Stimulated activated CD8-positive, alpha-beta memory T cell treated with anti-CD3 and anti-CD28 coated beads, Interleukin-4, amount 100 ng/mL, for 24 hours (primary cell): ENCODE results near the gene TIMELESS.
"Not testable (repeated sequence)": the region's sequence is repeated elsewhere in the genome, so short reads cannot be mapped to it uniquely, and the experiment has no call there.

Source experiments
- DNase-seq: peaks from one replicate; pipeline ENCODE4 v3.0.0-alpha.2; 2020; ENCODE audit warnings: low read depth

The TIMELESS gene, protein sequence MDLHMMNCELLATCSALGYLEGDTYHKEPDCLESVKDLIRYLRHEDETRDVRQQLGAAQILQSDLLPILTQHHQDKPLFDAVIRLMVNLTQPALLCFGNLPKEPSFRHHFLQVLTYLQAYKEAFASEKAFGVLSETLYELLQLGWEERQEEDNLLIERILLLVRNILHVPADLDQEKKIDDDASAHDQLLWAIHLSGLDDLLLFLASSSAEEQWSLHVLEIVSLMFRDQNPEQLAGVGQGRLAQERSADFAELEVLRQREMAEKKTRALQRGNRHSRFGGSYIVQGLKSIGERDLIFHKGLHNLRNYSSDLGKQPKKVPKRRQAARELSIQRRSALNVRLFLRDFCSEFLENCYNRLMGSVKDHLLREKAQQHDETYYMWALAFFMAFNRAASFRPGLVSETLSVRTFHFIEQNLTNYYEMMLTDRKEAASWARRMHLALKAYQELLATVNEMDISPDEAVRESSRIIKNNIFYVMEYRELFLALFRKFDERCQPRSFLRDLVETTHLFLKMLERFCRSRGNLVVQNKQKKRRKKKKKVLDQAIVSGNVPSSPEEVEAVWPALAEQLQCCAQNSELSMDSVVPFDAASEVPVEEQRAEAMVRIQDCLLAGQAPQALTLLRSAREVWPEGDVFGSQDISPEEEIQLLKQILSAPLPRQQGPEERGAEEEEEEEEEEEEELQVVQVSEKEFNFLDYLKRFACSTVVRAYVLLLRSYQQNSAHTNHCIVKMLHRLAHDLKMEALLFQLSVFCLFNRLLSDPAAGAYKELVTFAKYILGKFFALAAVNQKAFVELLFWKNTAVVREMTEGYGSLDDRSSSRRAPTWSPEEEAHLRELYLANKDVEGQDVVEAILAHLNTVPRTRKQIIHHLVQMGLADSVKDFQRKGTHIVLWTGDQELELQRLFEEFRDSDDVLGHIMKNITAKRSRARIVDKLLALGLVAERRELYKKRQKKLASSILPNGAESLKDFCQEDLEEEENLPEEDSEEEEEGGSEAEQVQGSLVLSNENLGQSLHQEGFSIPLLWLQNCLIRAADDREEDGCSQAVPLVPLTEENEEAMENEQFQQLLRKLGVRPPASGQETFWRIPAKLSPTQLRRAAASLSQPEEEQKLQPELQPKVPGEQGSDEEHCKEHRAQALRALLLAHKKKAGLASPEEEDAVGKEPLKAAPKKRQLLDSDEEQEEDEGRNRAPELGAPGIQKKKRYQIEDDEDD

DNA sequence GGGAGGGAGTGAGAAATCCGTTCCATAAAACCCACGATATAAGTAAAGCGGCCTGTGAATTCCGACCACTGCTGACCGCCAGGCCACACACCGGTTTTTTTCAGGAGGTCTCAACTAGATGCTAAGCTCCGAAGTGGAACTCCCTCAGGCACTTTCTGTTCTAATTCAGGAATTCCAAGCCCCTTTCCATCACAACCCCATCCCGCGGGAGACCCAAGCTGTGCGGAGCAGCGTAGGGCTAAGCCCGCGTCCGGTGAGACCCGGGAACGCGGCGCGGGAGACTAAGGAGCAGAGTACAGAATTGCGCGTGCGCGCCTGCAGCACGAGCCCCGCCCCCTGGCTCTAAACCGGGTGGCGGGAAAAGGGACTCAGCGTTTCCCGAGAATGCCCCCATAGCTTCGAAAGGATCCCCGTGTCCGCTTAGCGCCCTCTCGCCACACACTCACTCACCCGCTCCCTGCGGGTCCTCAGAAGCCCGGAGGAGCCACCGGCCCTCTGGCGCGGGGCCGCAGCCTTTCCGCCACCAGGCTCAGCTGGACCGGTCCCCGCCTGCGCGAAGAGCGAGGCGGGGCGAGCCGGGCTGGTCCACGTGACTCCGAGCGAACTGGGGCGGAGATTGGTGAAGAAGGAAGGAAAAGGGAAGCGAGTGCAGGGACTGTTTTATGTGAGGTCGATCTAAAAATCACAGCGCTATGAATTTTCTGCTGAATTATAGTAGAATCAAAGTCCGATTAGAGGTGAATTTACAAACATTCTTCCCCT lies at the start of gene TIMELESS:
Gene TIMELESS (minus strand): TSS at position 567 of the 762 bp plus-strand sequence. CDS start 15,256 bp downstream, outside the sequence.
- DNase-seq = peak; percentile 79

DNA sequence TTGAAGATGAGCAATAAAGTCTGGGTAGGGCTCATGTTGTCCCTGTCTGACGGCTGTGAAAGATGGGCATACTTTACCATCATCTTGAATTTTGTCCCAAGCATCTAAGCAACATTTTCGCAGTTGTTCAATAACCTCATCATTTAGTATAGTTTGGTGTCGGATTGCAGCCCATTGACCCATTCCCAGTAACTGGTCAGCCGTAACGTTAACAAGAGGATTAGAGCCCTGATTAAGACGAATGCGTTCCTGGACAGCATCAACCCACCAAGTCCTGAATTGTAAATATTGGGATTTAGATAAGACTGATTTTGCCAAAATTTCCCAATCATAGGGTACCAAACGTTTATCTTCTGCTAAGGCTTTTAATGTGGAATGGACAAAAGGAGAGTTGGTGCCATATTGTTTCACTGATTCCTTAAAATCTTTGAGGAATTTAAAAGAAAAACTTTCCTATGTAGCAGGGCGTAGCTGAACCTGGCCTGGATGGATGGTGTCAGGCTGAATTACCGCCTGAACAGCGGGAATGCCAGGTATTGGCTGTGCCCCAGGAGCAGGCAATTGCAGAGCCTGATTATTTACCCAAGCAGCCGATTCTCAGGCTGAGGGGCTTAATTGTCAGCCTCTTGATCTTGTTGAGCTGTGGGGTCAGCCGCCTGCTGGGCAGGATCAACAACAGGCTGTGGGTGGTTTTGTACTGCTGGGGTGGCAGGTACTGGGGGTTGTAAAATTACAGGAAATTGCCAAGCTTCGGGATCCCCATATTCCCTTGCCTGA lies 49.1 kb upstream of the TIMELESS start:
- DNase-seq = not testable (repeated sequence)

DNA sequence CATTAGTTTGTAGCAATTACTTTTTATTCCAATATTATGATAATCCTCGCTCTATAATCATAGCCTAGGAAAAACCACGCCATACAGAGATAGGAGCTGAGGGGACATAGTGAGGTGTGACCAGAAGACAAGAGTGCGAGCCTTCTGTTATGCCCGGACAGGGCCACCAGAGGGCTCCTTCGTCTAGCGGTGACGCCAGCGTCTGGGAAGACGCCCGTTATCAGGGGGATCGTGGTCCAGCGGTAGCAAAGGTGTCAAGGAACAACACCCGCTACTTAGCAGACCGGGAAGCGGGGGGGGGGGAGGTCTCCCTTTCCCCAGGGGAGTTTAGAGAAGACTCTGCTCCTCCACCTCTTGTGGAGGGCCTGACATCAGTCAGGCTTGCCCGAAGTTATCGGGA lies 47.5 kb upstream of the TIMELESS start:
- DNase-seq = peak; percentile 55

DNA sequence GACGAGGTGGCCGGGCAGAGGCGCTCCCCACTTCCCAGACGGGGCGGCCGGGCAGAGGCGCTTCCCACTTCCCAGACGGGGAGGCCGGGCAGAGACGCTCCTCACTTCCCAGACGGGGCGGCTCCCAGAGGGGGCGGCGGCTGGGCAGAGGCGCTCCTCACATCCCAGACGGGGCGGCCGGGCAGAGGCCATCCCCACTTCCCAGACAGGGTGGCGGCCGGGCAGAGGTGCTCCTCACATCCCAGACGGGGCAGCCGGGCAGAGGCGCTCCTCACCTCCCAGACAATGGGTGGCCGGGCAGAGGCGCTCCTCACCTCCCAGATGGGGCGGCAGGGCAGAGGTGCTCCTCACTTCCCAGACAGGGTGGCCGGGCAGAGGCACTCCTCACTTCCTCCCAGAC lies 45.3 kb upstream of the TIMELESS start:
- not testable (repeated sequence) for DNase-seq

DNA sequence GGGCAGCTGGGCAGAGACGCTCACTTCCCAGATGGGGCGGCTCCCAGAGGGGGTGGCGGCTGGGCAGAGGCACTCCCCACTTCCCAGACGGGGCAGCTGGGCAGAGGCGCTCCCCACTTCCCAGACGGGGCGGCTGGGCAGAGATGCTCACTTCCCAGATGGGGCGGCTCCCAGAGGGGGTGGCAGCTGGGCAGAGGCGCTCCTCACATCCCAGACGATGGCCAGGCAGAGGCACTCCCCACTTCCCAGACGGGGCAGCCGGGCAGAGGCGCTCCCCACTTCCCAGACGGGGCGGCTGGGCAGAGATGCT lies 44.8 kb upstream of the TIMELESS start:
- DNase-seq = not testable (repeated sequence)

DNA sequence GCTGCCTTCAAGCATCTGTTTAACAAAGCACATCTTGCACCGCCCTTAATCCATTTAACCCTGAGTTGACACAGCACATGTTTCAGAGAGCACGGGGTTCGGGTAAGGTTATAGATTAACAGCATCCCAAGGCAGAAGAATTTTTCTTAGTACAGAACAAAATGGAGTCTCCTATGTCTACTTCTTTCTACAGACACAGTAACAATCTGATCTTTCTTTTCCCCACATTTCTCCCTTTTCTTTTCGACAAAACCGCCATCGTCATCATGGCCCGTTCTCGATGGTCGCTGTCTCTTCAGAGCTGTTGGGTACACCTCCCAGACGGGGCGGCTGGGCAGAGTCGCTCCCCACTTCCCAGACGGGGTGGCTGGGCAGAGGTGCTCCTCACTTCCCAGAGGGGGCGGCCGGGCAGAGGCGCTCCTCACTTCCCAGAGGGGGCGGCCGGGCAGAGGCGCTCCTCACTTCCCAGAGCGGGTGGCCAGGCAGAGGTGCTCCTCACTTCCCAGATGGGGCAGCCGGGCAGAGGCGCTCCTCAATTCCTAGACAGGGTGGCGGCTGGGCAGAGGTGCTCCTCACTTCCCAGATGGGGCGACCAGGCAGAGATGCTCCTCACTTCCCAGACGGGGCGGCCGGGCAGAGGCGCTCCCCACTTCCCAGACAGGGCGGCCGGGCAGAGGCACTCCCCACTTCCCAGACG lies 44.3 kb upstream of the TIMELESS start:
- DNase-seq = not testable (repeated sequence)

DNA sequence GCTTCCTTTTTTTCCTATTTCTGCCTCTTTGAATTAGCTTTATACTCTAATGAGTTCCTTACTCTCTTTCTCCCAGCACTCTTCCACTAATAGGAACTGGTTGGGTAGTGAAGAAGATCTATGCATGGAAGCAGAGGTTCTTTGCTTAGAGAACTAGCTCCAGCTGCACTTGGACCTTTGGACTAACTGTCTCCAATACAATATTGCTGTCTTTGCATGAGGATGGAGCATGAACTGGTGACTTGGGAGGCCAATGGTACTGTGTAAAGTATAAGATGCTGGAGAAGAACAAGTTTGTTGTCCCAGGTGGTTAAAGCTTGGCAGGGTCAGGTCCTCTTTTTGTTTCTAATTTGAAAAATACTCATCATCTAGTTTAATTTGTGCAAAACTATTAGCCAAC lies 41.1 kb upstream of the TIMELESS start:
- no peak for DNase-seq

DNA sequence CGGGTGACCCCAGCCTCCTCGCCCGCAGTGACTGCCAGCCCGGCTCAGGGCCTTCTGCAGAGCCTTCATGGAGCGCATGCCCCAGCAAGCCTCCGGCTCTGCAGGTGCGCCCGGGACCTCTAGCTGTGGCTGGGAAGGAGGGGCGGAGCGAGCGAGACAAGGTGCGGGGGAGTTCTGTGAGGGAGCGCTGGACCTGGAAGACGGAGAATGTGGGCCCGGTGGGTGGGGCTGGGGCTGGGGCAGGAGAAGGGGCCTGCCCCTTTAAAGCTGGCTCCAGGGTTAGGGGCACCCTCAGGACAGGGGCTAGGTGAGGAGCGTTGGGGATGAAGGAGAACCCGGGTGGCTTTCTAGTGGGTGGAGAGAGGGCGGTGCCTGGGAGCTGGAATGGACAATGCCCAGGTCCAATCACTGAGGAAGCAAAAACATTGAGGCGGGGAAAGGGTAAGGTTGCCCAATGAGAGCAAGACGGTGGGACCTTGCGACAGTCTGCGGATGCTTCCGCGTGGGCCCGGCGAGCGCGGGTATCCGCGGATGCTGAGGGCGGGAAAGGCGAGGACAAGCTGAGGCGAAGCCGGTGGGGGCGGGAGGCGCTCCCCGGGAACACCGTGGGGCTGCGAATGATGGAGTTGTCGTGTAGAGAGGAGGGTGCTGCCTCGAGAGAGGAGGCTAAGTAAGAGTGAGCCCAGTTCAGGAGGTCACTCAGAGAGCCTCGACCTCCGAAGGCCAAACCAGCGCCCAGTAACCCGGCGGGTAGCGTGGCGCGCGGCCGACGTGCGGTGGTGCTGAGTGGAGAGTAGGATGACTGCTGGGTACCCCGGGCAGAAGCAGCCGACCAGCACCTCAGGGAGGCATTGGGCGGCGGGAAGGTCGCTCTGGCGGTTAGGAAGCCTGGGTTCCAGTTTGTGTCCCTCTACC lies 39.1 kb upstream of the TIMELESS start, which contains the start of gene GLS2:
Gene GLS2 (minus strand): TSS at position 121 of the 915 bp plus-strand sequence. CDS start 43 bp downstream, at position 78.
- peak; percentile 55 for DNase-seq

DNA sequence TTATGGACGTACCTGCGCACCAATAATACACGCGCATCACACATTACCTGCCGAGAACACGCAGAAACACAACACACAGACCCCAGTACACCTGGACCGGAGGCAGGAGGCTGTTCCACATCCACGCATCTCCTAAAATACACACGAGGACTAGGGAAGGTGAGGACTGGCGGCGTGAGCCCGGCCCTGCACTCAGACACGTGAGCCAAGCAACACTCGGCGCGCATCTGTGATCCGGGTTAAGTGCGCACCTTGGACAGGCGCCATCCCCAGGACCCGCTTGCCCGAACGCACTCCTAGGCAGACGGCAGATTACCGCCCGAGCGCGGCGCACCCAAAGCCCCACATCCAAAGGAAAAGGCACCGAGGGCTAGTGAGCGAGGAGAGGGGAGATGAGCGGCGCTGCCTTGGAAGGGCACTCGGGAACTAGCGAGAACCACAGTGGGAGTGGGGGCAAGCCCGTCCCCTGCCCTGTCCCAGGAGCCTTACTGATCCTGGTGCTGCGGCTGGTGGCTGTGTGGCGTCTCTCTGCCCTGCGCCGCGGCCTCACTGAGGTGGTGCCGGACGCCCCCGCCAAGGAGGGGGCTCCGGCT lies 38.3 kb upstream of the TIMELESS start:
- no peak for DNase-seq

DNA sequence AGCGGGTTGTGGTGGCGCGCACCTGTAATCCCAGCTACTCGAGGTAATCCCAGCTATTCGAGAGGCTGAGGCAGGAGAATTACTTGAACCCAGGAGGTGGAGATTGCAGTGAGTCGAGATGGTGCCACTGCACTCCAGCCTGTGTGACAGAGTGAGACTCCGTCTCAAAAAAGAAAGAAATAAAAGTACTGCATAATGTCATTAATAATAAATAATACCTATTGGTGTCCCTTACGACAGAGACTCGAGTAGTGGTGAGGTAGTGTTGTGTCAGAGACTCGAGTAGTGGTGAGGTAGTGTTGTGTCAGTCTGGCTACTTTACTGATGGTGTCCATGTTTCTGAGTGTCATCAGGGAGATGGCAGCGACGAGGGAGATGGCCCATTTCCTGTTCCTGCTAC lies 37.5 kb upstream of the TIMELESS start:
- no peak for DNase-seq

DNA sequence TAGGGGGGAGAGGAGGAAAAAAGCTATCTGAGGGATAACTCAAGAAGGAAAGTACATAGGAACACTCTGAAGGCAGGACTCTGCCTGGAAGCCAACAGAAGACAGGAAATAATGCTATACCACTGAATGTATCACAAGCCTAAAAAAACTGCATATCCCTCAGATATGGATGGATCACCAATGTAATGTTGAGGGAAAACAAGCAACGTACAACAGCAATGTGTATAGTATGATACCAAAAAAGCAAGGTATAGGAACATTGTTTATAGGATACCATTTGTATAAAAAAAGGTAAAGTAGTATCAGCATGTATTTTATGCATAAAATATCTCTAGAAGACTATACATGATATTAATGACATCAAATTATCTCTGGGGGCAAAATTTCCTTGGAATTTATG lies 35.3 kb upstream of the TIMELESS start:
- DNase-seq = no peak

DNA sequence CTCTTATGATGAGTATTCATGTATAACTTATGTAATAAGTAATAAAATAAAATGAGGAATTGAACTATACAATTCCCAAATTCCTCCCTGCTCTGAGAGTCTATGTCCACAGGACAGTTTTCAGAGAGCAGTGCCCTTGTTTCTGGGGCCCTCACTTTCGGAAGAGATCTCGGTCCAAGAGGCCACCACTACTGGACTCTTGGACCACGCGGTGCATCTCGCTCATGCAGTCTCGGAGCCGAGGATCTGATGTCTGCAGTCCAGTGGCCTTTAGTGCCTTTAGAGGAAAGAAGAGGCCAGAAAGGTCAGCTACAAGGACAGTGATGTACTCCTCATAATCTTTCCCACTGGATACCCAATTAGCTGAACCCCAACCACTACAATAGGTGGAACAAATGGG lies 30.4 kb upstream of the TIMELESS start:
- DNase-seq = no peak

DNA sequence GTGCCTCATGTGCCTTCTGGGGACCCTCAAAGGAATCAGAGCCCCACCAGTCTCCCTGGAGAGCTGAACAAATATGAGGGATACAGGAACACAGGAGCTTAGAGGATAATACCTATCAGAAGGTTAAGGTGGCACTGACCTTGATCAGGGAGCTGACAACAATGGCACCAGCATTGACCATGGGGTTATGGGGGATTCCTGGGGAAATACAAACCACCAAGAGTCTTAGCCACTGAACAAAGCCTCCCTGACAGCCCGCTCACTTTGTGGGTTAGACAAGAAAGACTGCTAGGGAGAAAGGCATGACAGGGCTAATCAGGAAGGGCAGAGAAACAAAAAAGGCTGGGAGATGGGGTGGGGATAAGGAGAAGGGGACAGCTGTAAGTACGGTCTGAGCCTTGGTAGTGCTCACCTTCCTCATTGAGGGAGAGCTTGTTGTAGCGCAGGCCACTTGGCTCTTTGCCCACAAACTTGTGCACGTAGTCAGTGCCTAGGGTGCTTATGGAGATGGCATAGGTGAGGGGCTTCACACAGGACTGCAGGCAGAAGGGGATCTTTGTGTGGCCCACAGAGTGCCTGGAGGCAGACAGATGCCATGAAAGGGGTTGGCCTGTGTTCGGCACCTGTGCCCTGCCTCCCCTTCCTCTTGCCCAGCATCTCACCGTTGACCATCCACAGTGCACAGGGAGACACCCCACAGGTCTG lies 28.4 kb upstream of the TIMELESS start:
- DNase-seq = no peak

DNA sequence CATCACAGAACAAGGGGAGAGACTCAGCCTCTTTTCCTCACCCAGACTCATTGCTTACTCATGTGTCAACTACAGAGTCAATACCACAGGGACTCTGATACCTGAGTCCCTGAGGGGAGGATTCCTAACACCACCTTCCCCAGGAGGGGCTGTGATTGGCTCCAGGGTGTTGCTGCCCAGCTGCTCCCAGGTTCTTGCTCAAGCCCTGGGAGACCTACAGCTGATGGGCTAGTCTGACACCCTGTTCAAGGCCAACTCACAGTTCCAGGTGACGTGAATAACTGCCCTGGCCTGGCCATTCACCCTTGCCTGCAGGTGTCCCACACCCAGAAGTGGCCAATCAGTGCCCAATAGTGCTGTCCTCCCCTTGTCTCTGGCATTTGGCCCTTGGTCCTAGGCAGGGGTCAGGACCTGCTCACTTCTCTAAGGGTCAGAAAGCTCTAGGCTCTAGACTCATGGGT lies 27.8 kb upstream of the TIMELESS start:
- no peak for DNase-seq

DNA sequence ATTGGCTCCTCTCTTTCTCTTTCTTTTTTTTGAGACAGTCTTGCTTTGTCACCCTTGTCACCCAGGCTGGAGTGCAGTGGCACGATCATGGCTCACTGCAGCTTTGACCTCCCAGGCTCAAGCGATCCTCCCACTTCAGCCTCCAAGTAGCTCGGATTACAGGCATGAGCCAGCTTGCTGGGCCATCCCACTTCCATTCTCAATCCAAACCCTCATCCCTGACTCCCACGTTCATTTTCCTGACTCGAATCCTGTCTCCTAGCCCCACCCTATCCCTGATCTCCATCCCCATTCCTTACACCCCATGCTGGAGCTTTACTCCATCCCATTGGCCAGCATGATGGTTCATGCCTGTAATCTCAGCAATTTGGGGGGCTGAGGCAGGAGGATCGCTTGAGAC lies 26.9 kb upstream of the TIMELESS start:
- no peak for DNase-seq

DNA sequence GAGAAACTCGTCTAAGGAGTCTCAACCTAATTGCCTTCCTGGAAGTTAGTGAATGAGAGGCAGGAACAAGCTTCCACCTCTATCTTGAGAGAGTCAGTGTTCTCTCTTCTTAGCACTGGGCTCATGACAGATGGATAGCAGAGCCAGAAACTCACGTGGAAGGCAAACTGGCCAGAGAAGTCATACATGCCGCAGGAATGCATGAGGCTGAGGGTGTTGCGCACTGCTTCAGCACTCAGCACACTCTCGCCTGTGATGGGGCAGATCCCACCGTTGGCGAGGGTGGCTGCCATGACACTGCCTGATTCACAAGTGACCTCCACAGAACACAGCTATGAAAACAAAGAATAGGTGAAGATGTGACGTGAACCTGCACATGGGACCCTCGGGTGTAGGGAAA lies 25.2 kb upstream of the TIMELESS start:
- no peak for DNase-seq

DNA sequence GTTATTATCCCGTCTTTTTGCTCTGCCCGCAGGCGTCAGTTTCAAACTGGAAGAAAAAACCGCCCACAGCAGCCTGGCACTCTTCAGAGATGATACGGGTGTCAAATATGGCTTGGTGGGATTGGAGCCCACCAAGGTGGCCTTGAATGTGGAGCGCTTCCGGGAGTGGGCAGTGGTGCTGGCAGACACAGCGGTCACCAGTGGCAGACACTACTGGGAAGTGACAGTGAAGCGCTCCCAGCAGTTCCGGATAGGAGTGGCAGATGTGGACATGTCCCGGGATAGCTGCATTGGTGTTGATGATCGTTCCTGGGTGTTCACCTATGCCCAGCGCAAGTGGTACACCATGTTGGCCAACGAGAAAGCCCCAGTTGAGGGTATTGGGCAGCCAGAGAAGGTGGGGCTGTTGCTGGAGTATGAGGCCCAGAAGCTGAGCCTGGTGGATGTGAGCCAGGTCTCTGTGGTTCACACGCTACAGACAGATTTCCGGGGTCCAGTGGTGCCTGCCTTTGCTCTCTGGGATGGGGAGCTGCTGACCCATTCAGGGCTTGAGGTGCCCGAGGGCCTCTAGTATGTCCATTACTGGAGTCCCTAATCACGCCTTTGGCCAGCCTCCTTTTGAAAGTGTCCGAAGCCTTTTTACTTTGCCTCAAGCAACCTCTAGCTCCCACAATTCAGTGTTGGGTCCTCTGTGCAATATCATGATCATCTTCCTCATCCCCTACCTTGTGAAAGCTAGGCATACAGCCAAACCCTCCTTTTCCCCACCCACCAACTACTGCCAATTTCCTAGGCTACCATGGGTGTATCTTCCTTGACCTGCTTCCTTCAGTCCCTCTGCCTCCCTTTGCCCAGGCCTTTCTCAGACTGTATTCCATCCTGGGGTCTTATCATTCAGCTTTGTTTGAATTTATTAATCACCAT lies 20.0 kb upstream of the TIMELESS start:
- no peak for DNase-seq
